ENCODE measurements around the gene SMPD2.

- TF ChIP-seq POLR2A (IDR thresholded peaks at IDR 0.05), result no peak
- TF ChIP-seq CTCF (IDR thresholded peaks at IDR 0.05), result no peak
- TF ChIP-seq POLR2AphosphoS5 (IDR thresholded peaks at IDR 0.05), result no peak
Measured at GRCh38 chr6:109452181-109452580, 11.7 kb downstream of the SMPD2 start.
